ENCODE measurements around the gene DERL3. TPM values are rescaled to one million over a fixed set of nuclear protein-coding genes. Genes with fewer than 3 reads are reported as not detected.
A peak's percentile ranks its signal among the peaks of the same experiment; 100 is the strongest.

Gene DERL3
- total and polyA plus RNA-seq, 11 donors, result 0.24 to 12.7 (median 1.7) TPM

- H3K27me3 ChIP-seq, result no peaks in the 10 kb centered on the region
- DNase-seq (peak in 4 of 5 donors; percentile 23 to 65 (median 48)), ATAC-seq (peak in 1 of 4 donors; percentile 8)
- no peaks in the 10 kb centered on the region for H3K9me3 ChIP-seq
- H3K4me1 ChIP-seq, result peaks cover 4 to 95% (median 49%) of the 10 kb centered on the region in 12 donors
- intact Hi-C loops (cut with DNase I), result loop anchor here in 1 of 10 donors (5.0 kb wide), 1 partner anchor 45 kb away; the partner anchor contains the start of gene SMARCB1
- WGBS, 4 donors, result 52 to 58% (median 55%) methylated on average over 11 of the region's 11 CpGs
- peak overlapping the region; percentile 46 to 99 (median 90) for H3K27ac ChIP-seq
- H3K36me3 ChIP-seq, result peaks cover 0 to 85% (median 29%) of the 10 kb centered on the region in 9 donors
- H3K4me3 ChIP-seq, result no peak overlapping the region
- TF ChIP-seq CTCF (IDR thresholded peaks at IDR 0.05) (no peak), POLR2A (IDR thresholded peaks at IDR 0.05) (no peak)
Measured at GRCh38 chr22:23832226-23833016, 6.4 kb downstream of the DERL3 start.

- WGBS, 4 donors, result 51 to 77% (median 74%) methylated on average over 2 to 10 of the region's 10 CpGs
- DNase-seq, result peak in 3 of 5 donors; percentile 15 to 24 (median 20)
- no peak for TF ChIP-seq POLR2A (IDR thresholded peaks at IDR 0.05)
- no peak for TF ChIP-seq CTCF (IDR thresholded peaks at IDR 0.05)
Measured at GRCh38 chr22:23831781-23832180, 7.0 kb downstream of the DERL3 start.

GRCh38 chr22:23831261-23831660 lies 7.5 kb downstream of the DERL3 start:
- DNase-seq (peak in 1 of 5 donors; percentile 14), ATAC-seq (no peak)
- H3K4me3 ChIP-seq, result no peak overlapping the region
- peaks cover 0 to 95% (median 40%) of the 10 kb centered on the region in 9 donors for H3K36me3 ChIP-seq
- intact Hi-C loops (cut with DNase I), result loop anchor here in 1 of 10 donors (5.0 kb wide), 1 partner anchor 44 kb away; the partner anchor contains the start of gene SMARCB1
- peaks cover 4 to 96% (median 55%) of the 10 kb centered on the region in 12 donors for H3K4me1 ChIP-seq
- H3K27ac ChIP-seq, result peak overlapping the region in 10 of 12 donors; percentile 1 to 97 (median 90)
- no peaks in the 10 kb centered on the region for H3K9me3 ChIP-seq
- no peak for TF ChIP-seq POLR2A (IDR thresholded peaks at IDR 0.05)
- no peak for TF ChIP-seq CTCF (IDR thresholded peaks at IDR 0.05)
- WGBS, 4 donors, result 77 to 85% (median 78%) methylated on average over 6 to 8 of the region's 8 CpGs
- H3K27me3 ChIP-seq, result no peaks in the 10 kb centered on the region

More at GRCh38 chr22:23831781-23832180, 7.0 kb downstream of the DERL3 start:
- Histone ChIP-seq H3K27ac (peak overlapping the region in 11 of 12 donors; percentile 46 to 99 (median 91)), H3K4me3 (no peak overlapping the region), H3K9me3 (no peaks in the 10 kb centered on the region), H3K36me3 (peaks cover 0 to 91% (median 35%) of the 10 kb centered on the region in 9 donors), H3K4me1 (peaks cover 4 to 96% (median 54%) of the 10 kb centered on the region in 12 donors), H3K27me3 (no peaks in the 10 kb centered on the region)
- no peak for ATAC-seq
- intact Hi-C loops (cut with DNase I), result loop anchor here in 1 of 10 donors (5.0 kb wide), 1 partner anchor 44 kb away; the partner anchor contains the start of gene SMARCB1

- 68 to 85% (median 80%) methylated on average over 7 of the region's 7 CpGs for WGBS, 4 donors
- intact Hi-C loops (cut with DNase I), result loop anchor here in 1 of 10 donors (5.0 kb wide), 1 partner anchor 43 kb away; the partner anchor contains the start of gene SMARCB1
- ATAC-seq, result no peak
- Histone ChIP-seq H3K27ac (peak overlapping the region; percentile 61 to 97 (median 79)), H3K4me1 (peaks cover 4 to 98% (median 58%) of the 10 kb centered on the region in 12 donors), H3K4me3 (no peak overlapping the region), H3K36me3 (peaks cover 0 to 95% (median 54%) of the 10 kb centered on the region in 9 donors), H3K9me3 (no peaks in the 10 kb centered on the region), H3K27me3 (no peaks in the 10 kb centered on the region)
- TF ChIP-seq CTCF (IDR thresholded peaks at IDR 0.05) (no peak), POLR2A (IDR thresholded peaks at IDR 0.05) (no peak)
- DNase-seq, result no peak
Measured at GRCh38 chr22:23829845-23830372, 8.9 kb downstream of the DERL3 start.

All from heart left ventricle (tissue), 16 donors.